Sigmoid colon (tissue), 4 donors: ENCODE data around the gene SH3TC2.

Experiments used
- POLR2A ChIP-seq, 2 donors: fragments of 450-650 bp; IDR thresholded peaks; one replicate each; pipeline ENCODE4 v1.6.1; 2016; ENCODE audit warnings: antibody characterized with exemption in 2 of 2, mild to moderate bottlenecking in 2 of 2, moderate library complexity in 2 of 2
- POLR2AphosphoS5 ChIP-seq, 4 donors: sonication (generic); formaldehyde crosslinking; IDR thresholded peaks; one replicate each; pipeline ENCODE4 v1.6.1; 2017; ENCODE audit warnings: antibody characterized with exemption in 4 of 4
- TF ChIP-seq, protein P1 (sequence below), 4 experiments: fragments of 450-650 bp in 3 of 4; fragments of 200-600 bp in 1 of 4; IDR thresholded peaks; one replicate each; pipeline ENCODE4 v1.5.1; 2016 to 2019; ENCODE audit warnings: antibody characterized with exemption in 4 of 4, mild to moderate bottlenecking in 3 of 4, moderate library complexity in 2 of 4

DNA sequence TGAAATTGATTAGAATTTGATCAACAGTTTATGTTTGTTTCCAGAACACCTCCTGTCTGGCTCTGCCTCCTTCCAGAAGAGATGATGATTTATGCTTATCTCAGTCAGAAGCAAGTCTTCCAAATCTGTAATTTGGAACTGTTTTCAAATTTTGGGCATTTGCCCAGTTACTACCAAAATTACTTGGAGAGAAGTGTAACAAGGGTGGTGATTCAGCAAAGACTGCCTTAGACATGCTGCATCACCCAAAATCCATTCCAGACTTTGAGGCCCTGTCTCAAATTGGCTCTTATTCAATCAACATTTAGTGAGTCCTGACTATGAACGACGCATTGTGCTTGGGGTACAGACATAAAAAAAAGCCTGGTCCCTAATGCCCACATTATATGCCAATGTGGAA is 89.4 kb downstream of the SH3TC2 start:
- TF ChIP-seq, protein P1, sequence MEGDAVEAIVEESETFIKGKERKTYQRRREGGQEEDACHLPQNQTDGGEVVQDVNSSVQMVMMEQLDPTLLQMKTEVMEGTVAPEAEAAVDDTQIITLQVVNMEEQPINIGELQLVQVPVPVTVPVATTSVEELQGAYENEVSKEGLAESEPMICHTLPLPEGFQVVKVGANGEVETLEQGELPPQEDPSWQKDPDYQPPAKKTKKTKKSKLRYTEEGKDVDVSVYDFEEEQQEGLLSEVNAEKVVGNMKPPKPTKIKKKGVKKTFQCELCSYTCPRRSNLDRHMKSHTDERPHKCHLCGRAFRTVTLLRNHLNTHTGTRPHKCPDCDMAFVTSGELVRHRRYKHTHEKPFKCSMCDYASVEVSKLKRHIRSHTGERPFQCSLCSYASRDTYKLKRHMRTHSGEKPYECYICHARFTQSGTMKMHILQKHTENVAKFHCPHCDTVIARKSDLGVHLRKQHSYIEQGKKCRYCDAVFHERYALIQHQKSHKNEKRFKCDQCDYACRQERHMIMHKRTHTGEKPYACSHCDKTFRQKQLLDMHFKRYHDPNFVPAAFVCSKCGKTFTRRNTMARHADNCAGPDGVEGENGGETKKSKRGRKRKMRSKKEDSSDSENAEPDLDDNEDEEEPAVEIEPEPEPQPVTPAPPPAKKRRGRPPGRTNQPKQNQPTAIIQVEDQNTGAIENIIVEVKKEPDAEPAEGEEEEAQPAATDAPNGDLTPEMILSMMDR (IDR thresholded peaks at IDR 0.05), result no peak
- TF ChIP-seq POLR2AphosphoS5 (IDR thresholded peaks at IDR 0.05), result no peak
- TF ChIP-seq POLR2A (IDR thresholded peaks at IDR 0.05), result no peak
